HG03025 (cell line): ENCODE results near the gene PTH1R.

Experiments
- ATAC-seq: cut with Tn5 transposase; IDR thresholded peaks from one replicate; pipeline ENCODE4 v1.9.1; 2021; ENCODE audit warnings: mild to moderate bottlenecking, moderate library complexity; ENCODE audit not compliant: unreplicated experiment, low FRiP score

PTH1R gene

DNA sequence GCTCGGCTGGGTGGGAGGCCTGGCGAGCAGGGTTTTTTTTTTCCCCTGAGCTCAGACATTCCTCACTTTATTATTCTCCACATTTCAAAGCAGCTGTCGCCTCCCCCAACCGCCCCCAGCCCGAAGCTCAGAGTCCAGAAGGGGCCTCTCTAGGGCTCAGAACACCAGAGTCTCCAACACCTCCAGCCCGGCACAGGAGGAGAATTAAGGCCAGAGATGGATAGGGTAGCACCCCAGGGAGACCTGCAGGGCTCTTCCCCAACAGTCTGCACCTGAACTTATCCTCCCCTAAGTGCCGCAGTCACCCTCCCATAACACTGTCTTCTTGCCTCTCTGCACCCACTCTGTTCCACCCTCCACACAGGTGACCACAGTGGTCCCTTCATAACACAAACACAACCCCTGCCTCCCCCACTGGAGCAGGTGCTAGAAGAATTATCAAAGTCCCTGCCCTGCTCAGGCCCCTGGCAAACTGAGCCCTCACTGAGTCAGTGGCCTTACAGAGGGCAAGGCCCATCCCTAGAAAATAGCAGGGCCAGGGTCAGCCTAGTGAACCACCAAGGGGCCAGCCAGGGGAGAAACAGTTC, 28.4 kb upstream of the PTH1R start:
- ATAC-seq = no peak

DNA sequence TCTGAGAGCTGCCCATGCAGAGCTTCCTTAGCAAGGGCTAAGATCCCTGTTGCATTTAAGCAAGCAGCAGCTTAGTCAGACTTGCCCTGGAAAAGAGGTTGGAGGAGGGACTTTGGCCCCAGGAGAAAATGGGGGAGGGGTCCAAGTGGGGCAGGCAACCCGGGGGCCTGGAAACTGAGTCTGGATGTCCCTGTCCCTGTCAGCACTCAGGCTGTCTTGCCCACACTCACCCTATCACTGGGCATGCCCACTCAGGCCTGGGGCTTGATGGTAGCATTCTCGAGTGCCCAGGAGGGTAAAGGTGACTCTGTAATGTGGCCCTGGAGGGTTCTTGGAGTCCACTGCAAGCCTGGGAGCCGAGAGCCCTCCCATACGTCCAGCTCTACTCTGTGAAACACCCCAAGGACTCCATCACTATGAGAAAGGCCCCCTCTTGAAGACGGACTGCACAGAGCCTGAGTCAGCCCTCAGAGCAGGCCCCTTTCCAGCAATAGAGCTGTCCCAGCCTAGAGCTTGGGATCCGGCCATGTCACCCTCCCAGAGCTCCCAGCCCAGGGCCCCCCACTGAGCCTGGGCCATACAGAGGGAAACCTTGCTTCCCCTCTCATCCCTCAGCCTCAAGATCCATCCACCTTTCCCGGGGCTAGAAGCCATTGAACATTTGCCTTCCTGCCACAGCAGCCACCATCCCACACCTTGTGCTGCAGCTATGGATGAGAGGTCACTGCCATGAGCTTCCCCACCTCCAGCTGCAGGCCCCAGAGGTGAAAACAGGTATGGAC, 27.6 kb upstream of the PTH1R start:
- ATAC-seq = no peak

DNA sequence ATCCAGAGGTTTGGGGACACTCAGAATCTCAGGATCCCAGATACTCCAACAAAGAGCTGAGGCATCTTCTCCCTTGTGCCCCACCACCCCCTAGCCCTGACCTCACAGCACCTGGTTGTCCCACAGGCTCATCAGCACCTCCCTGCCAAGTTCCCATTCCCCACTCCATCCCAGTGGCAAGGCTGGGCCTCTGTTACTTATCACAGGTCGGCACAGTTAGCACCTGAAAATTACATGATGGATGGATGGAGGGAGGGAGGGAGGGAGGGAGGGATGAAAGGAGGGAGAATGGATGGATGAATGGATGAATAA, 27.1 kb upstream of the PTH1R start:
- ATAC-seq = no peak

DNA sequence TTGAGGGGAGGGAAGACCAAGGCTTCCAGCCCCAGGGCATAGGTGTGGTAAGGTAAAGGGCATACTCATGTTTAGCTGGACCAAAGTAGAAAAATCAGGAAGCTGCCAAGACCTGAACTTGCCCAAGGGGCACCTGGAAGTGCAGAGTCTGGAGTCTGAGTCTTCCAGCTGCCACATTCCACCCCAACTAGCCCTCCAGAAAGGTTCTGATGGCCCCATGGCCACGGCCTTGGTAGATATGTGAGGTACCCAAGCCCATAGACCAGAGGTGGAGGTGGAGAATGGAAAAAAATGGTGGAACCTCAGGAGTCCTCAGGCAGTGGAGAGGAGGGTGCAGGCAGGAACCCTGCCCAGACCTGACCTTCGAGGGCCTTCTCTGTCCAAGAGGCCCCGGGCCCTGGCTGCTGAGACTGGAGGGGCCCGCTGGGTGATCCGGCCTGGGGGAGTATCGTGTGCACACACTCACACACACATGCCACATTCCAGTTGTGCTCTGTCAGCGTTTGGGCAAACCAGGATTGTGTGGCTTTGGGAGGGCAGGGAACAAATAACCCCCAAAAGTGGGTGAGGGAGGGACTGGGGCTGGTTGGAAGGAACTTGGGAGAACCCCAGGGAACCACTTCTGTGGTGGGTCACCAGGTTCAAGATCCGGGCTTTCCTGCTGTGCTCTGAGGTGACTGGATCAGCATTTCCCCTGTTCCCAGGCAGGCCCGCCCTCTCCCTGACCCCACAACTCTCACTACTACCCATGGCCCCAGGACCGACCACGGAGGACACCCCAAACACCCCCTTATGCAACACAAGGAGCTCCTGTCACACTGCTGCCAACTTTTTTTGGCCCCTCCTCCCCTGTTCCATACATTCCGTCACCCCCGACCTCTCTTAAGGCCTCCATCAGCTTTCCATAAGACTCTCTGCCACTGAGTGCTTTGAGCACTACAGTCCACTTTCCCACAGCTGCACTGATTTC, 25.9 kb upstream of the PTH1R start:
- no peak for ATAC-seq

DNA sequence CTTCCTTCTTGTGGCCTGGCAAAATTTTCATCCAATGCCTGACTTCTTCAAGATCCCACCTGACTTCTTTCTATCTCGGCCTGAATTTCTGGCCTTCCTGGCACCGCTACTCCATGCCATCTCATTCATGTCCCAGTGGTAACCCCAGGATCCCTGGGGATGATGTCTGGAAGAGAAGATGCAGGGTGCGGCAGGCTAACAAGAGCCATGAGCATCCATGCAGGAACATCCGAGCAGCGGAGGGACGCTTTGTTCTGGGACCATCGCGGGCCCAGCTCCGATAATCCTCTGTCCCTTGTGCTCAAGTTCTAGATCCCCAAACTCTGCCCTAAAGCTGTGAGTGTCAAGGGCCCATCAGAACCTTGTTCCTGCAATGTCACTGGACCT, 25.2 kb upstream of the PTH1R start:
- no peak for ATAC-seq

DNA sequence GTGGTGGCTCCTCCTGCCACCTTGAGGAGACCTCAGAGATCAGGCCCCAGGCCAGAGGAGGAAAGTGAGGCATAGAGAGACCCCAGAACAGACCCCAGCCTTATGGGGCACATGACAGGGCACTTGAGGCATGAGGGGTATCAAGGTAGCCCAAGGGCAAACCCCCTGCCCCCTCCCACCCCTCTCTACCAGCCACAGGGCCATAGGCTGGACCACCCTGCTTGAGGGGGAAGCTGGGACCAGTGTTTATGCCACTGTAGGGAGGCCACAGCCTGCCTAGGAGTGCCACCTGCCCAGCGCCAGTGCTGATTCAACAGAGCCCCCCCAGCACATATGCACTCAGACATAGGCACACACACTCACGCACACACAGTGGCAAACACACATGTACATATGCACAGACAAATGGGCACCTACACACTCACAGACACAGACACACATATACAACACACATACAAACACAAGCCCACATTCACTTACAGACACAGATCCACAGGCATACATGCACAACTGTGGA, 24.6 kb upstream of the PTH1R start:
- no peak for ATAC-seq

DNA sequence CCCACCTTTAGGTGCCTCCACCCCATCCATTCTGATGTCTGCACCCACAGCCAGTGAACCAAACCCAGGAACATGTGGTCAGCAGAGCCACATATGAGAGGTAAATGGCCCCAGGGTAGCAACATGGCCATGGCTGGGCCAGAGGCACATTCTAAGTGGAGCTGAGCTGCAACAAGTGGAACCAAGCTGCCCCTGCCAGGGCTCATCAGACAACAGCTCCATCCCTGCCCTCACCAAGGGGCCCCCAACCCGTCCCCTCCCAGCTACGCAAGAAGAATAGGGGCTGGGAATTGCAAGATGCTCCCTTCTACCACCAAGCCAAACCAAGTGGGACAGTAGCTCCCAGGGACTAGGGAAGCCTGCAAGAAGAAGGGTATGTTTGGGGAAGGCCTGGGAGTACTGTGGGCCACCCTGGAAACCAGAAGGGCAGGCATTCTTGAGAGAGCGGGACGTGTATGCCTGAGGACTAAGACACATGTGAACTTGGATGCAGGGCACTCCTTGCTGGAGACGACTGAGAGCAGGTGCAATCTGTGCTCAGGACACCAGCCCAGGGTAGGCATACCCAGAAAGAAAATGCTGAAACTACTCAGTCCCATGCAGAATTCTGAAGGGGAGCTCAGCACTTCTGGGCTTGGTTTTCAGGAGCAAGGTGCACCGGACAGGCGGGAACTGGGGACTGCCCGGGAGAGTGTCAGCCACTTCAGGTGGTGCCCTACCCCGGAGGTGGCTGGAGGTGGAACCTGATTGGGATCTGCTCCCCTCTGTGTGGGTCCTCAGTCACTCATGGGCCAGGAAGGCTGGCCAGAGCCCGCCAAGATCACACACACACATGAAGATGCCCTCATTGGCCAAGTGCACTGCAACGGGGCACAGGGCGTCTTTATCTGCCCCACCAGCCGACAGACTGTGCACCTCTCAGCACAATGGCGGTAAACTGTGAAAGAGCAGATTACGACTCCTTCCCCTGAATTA, 23.8 kb upstream of the PTH1R start:
- ATAC-seq = no peak

DNA sequence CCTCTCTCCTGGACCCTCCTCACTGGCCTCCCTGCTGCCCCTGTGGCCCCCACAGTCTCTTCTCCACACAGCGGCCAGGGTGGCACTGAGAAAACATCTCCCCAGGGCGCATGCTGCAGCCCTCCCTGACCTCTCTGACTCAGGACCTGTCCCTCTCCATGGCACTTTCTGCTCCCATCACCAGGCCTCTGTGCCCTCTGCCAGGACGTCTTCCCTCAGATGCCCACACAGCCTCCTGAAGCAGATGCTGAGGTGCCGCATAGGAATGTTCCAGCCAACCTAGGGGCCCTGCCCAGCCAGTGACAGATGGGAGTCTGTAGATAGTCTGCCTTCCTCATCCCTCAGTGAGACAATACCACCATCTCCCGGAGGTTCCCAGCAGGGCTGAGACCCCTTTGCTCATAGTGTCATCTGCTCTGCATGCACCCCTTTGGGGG, 22.9 kb upstream of the PTH1R start:
- ATAC-seq = no peak

DNA sequence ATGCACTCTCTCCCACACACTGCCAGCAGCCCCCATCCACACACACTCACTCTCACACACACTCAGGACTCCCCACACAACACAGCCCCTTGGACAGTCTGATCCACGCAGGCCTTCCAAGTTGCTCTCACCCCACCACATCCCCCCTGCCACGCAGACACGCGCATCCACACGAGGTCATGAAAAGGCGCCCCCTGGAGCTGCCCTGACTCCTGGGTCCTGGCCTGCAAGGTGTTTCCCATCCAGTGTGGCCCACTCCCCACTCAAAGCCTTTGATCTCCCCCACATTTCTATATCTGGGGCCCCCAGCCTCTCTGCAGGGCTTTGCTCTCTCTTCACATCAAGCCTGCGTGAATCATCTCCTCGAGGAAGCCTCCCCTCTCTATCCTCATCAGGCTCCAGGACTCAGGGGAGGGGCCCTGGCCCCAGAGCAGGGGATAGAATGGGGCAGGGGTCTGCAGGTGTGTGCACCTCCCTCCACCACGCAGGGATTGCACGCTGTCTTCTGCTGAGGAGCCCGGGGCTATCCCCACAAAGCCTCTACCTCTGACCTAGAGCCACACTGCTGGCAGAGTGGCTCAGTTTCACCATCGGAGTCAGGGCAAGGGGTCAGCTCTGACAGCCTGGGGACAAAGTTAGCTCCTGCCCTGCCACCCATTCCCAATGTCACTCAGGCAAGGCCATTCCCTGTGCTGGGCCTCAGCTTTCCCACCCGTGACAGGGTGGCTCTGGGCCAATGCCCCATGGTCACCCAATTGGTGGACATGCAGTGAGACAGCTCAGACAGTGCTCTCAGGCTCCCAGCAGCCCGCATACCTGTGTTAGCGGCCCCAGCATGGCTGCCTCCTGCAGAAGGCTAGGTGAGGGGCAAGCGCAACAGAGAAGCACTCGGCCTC, 20.7 kb upstream of the PTH1R start:
- ATAC-seq = no peak

DNA sequence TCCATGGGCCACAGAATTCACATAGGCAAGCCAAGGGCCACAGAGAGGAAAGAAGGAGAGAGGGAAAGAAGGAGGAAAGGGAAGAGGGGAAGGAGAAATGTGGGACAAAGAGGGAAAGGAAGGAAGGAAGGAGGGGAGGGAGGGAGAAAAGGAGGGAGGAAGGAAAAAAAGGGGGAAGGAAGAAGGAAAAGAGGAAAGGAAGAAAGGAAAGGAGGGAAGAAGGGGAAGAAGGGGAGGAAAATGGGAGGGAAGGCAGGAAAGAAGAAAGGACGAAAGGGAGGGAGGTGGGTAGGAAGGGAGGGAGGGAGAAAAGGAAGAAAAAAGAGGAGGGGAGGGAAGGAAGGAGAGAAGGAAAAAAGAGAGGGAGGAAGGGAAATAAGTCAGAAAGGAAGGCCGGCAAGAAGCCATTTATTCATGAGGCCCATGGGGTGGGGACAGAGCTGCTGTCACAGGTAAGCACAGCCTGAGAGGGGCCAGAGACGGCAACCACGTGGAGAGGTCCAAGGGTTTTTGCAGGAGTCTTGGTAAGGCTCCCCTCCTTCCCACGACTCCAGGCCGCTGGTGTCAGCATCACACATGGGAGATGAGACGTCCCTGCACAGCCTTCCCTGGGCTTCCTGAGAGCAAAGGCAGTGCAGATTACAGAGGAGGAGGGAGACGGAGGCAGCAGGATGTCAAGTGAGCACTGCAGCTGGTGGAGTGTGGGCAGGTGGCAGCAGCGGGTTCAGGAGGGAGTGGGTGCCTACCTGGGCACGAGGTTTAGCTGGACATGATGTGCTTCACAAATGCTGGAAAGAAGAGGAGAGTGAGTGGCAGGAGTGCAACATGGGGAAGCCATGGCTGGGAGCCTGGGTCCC, 19.8 kb upstream of the PTH1R start:
- no peak for ATAC-seq

DNA sequence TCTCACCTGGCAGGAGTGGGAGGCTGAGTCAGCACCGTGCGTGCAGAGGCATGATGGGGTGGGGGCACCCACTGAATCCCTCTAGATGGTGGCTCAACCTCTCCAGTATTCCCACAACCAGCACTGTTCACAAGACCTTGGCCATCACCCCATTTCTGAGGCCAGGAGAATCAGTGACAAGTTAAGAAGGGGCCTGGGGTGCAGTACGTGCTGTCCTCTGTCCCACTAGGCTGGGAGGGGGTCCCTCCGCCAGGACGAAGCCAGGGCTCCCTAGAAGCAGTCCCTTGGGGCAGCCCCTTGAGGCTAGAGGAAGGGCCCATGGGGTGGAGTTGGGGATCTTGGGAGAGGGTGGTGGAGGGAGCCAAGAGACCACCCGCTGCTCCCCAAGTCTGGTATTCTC, 19.1 kb upstream of the PTH1R start:
- no peak for ATAC-seq

DNA sequence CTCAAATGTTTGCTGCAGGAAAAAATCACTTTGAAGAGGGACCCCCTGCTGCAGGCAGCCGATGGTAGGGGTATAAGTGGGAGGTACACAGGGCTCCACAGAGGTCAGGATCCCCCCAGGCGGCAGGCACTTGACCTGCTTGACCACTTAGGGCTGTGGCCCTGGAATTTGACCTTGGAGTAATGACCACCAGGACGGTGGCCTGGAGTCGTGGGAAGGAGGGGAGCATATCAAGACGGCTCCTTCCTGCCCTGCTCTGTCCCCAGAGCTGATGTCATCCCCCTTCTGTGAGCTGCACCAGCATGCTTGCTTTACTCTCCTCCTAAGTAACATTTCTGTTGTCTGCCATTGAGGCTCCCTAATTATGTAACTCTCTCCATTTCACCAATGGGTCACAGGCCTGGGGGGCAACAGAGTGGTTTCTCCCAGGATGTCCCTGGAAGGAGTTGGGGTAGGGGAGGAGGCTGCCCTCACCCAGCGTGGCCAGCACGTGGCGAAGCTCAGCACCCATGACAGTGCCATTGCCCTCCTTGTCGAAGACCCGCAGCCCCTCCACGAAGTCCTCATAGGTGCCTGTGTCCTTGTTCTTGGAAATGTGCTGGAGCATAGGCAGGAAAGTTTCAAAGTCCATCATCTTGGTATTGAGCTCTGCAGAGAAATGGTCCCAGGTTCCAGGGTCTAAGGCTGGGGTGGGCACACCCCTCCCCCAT, 18.4 kb upstream of the PTH1R start:
- ATAC-seq = no peak

DNA sequence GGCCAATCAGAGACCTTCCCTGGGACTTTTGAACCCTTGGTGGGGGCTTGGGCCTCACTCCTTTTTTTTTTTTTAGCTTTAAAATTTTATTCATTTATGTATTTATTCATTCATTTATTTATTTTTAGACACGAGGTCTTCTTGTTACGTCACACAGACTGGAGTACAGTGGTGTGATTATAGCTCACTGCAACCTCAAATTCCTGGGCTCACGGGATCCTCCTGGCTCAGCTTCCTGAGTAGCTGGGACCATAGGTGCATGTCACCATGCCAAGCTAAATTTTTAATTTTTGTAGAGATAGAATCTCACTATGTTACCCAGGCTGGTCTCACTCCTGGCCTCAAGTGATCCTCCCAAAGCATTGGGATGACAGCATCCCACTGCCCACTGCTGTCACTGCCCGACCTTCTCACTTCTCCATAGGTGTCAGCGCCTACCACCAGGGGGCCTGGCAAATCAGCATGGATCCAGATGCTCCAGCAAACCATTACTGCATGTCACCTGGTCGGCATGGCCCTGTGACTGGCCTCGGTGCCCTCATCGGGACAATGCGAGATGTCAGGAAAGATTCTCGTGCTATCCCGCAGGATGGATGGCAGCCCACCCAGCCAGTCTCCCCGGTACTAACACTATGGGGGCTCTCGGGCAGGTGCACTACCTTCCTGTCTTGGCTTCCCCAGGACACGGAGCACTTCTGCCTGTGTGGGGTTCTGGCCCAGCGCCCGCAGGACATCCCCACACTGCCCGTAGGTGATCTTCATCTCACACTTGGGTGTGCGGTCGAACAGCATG, 17.3 kb upstream of the PTH1R start:
- no peak for ATAC-seq

DNA sequence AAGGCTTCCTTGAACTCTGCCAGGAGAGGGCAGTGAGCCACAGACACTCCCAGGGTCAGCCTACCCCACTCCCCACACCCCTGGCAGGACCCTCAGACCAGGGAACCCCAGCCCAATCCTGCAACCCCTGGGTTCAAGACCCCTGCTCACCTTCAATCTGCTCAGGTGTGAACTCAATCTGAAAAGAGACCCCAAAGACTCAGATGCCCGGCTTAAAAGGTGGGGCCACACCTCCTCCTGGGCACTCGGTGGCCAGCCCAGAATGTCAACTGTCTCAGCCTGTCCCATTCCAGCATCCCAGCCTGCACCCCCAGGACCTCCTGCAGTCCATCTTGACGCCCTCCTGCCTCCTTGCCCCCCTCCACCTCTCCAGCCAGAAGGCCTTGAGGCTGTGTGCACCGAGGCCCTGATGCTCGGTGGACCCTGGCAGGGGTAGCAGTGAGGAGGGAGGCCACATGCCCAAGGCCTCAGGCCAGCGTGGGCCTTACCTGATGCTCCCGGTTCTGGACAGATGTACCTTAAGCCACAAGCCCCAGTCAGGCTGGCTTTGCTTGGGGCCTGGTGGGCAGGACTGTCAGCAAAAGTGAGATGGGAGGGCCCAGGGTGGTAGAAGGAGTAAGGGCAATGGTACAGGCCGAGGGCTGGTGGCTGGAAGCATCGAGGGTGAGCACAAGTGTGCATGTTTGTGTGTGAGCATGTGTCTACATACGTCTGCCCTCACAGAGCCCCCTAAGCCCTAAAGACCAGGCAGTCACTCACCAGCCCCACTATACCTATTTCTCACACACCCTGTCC, 16.5 kb upstream of the PTH1R start:
- no peak for ATAC-seq

DNA sequence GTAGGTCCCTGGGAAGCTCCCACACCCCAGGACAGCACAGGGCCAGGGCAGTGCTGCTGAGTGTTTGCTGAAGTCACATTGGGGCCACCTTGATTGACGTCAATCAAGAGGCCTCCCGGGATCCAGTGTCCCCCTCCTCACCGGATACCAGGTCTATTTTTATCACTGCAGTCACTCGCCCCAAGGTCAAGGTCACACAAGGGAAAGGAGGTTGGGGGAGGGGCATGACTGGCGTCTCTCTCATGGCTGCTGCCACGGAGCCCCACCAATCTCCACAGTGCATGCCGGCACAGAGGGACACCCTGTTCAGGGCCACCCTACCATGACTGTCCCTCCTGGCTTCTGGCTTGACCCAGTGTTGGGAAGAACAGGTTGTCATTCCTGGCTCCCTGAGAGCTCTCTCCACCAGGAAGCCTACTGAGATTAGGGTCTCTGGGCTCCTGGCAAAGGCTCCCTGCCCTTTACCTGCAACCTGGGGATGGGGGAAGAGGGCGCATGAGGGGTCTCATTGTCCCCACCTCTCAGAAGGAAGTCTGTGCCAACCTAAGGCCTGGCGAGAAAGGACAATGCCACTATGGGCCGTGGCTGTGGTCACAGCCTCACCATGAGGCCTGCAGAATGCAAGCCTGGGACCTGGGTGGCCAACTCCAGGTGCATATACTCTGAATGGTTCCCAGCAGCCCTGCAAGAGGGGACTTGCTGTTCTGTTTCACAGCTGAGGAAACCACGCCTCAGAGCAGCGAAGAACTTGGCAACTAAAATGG, 15.7 kb upstream of the PTH1R start:
- ATAC-seq = no peak
